ENCODE data around the gene UBE2QL1. TPM values are rescaled to one million over a fixed set of nuclear protein-coding genes. Genes with fewer than 3 reads are reported as not detected.

The UBE2QL1 gene
- total RNA-seq, 1 donor from 2014 or later, result not detected

- DNase-seq (ENCODE audit: low read depth), result no peak
- TF ChIP-seq, protein P1, sequence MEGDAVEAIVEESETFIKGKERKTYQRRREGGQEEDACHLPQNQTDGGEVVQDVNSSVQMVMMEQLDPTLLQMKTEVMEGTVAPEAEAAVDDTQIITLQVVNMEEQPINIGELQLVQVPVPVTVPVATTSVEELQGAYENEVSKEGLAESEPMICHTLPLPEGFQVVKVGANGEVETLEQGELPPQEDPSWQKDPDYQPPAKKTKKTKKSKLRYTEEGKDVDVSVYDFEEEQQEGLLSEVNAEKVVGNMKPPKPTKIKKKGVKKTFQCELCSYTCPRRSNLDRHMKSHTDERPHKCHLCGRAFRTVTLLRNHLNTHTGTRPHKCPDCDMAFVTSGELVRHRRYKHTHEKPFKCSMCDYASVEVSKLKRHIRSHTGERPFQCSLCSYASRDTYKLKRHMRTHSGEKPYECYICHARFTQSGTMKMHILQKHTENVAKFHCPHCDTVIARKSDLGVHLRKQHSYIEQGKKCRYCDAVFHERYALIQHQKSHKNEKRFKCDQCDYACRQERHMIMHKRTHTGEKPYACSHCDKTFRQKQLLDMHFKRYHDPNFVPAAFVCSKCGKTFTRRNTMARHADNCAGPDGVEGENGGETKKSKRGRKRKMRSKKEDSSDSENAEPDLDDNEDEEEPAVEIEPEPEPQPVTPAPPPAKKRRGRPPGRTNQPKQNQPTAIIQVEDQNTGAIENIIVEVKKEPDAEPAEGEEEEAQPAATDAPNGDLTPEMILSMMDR (conservative IDR thresholded peaks at IDR 0.05; ENCODE audit: low read depth, low read length), result no peak
- no peak overlapping the region for H3K4me3 ChIP-seq (ENCODE audit: low read depth, low read length)
Observed at GRCh38 chr5:6412811-6413210, 35.8 kb upstream of the UBE2QL1 start.

GRCh38 chr5:6417657-6418056 lies 31.0 kb upstream of the UBE2QL1 start:
- TF ChIP-seq, protein P1 (conservative IDR thresholded peaks at IDR 0.05; ENCODE audit: low read depth, low read length), result no peak
- no peak overlapping the region for H3K4me3 ChIP-seq (ENCODE audit: low read depth, low read length)

GRCh38 chr5:6418679-6419276 lies 29.9 kb upstream of the UBE2QL1 start:
- DNase-seq (ENCODE audit: low read depth), result no peak
- H3K4me3 ChIP-seq (ENCODE audit: low read depth, low read length), result no peak overlapping the region
- TF ChIP-seq, protein P1 (conservative IDR thresholded peaks at IDR 0.05; ENCODE audit: low read depth, low read length), result no peak

More at GRCh38 chr5:6417657-6418056, 31.0 kb upstream of the UBE2QL1 start:
- no peak for DNase-seq (ENCODE audit: low read depth)

DNA sequence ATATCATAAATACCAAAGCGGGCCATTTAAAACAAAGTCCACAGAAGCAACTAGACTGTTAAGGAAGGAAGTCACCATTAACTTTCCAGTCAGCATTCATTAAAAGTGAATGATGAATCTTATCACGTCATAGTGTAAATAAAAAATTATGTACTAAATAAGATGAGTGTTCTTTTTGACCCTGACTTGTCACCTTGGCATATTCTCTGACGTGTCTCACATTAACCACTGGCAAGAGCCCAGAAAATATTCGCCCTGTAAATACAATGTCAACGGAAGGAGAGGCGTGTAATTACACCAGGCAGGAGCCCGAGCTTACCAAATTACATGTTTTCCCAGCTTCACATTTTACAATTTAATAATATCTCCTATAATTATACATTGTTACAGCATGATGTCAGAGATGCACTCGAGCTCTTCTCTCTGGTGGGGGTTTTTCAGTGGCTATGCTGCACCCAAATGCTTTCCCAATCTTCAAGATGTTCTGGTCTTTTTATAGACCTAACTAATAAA lies 29.3 kb upstream of the UBE2QL1 start:
- TF ChIP-seq, protein P1 (conservative IDR thresholded peaks at IDR 0.05; ENCODE audit: low read depth, low read length), result no peak
- DNase-seq (ENCODE audit: low read depth), result no peak
- no peak overlapping the region for H3K4me3 ChIP-seq (ENCODE audit: low read depth, low read length)

DNA sequence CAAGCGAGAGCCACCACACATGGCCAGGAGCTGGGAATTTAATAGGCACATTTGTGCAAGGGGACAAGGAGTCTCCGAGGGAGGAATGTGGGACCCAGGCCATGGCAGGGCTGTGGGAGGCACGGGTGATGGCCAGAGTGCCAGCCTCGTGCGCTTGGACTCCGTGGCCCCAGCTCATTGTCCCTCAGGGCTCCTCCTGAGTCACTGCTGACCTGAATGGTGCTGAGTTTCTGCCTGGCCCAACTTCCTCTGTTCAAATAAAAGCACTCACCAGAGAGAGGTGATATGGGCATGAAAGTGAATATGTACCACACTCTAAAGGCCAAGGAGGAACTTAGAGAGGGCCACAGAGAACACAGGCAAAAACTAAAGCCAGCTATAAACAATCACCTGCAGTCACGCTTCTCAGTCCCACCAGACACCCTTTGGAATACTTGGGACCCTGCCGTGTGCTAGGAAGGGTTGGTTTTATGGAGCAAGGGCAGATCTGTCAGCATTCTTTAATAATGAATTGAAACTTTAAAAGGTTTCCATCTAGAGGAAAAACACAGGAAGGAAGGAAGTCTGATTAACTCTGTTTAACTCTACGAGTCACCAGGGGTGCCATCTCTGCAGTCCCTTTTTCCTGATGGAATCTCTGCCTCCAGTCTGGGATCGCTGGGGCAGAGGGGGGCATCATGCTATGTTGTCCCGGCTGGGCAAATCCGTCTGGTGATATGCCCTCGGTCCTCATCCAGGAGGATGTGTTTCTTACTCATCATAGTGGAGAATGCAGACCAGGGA lies 25.1 kb upstream of the UBE2QL1 start:
- no peak overlapping the region for H3K4me3 ChIP-seq (ENCODE audit: low read depth, low read length)
- TF ChIP-seq, protein P1 (conservative IDR thresholded peaks at IDR 0.05; ENCODE audit: low read depth, low read length), result no peak
- no peak for DNase-seq (ENCODE audit: low read depth)

GRCh38 chr5:6424110-6424659 lies 24.5 kb upstream of the UBE2QL1 start:
- H3K4me3 ChIP-seq (ENCODE audit: low read depth, low read length), result no peak overlapping the region
- DNase-seq (ENCODE audit: low read depth), result no peak
- TF ChIP-seq, protein P1 (conservative IDR thresholded peaks at IDR 0.05; ENCODE audit: low read depth, low read length), result no peak
